ENCODE results near the gene TSPEAR.

DNA sequence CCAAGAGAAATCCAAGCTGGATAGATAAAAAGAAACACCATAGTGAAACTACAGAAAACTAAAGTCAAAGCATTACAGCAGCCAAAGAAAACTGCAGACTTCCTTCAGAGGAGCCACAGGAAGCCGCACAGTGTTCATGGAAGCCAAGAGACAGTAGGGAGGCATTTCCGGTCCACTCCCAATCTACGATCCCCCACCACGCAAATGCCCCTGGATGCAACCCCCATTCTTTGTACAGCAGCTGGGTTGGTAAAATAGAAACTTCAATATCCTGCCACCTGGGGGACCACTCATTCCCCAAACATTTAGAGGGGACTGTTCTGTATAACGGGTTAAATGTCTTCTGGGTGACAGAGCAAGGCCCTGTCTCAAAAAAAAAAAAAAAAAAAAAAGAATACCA, 43.9 kb upstream of the TSPEAR start:
- TF ChIP-seq CTCF (IDR thresholded peaks at IDR 0.05) = no peak
- no peak for TF ChIP-seq POLR2A (IDR thresholded peaks at IDR 0.05)

All from right lobe of liver (tissue), 4 donors.